HEK293 (cell line): ENCODE results near the gene DYRK4.

Experiments used
- GFI1B ChIP-seq: fragments of 450-650 bp; formaldehyde crosslinking; IDR thresholded peaks from 2 replicates; pipeline ENCODE4 v1.5.1; 2016; ENCODE audit warnings: missing biosample characterization, missing genetic modification characterization
- GLI2 ChIP-seq: fragments of 450-650 bp; formaldehyde crosslinking; IDR thresholded peaks from 2 replicates; pipeline ENCODE4; 2017; ENCODE audit warnings: missing biosample characterization, missing genetic modification characterization, low read depth, borderline replicate concordance
- GLI4 ChIP-seq: fragments of 450-650 bp; formaldehyde crosslinking; IDR thresholded peaks from 2 replicates; pipeline ENCODE4 v1.5.1; 2016; ENCODE audit warnings: missing biosample characterization, missing genetic modification characterization
- REPIN1 ChIP-seq: fragments of 450-650 bp; formaldehyde crosslinking; IDR thresholded peaks from 2 replicates; pipeline ENCODE4 v1.5.1; 2017; ENCODE audit warnings: missing biosample characterization, missing genetic modification characterization, low read depth
- ZBTB17 ChIP-seq: fragments of 450-650 bp; formaldehyde crosslinking; IDR thresholded peaks from 2 replicates; pipeline ENCODE4 v1.5.1; 2016; ENCODE audit warnings: missing biosample characterization, missing genetic modification characterization
- ZFP3 ChIP-seq: fragments of 450-650 bp; formaldehyde crosslinking; IDR thresholded peaks from 2 replicates; pipeline ENCODE4 v1.5.1; 2016; ENCODE audit warnings: low read depth, missing biosample characterization, missing genetic modification characterization
- ZNF138 ChIP-seq: fragments of 450-650 bp; formaldehyde crosslinking; IDR thresholded peaks from 2 replicates; pipeline ENCODE4 v1.5.1; 2016; ENCODE audit warnings: missing biosample characterization, missing genetic modification characterization, borderline replicate concordance
- ZNF19 ChIP-seq: fragments of 450-650 bp; formaldehyde crosslinking; IDR thresholded peaks from 2 replicates; pipeline ENCODE4; 2016; ENCODE audit warnings: missing biosample characterization, missing genetic modification characterization, low read depth
- ZNF202 ChIP-seq: fragments of 450-650 bp; formaldehyde crosslinking; IDR thresholded peaks from 2 replicates; pipeline ENCODE4 v1.5.1; 2016; ENCODE audit warnings: missing biosample characterization, missing genetic modification characterization, borderline replicate concordance
- ZNF24 ChIP-seq: fragments of 450-650 bp; formaldehyde crosslinking; IDR thresholded peaks from 2 replicates; pipeline ENCODE4 v1.5.1; 2016; ENCODE audit warnings: missing biosample characterization, missing genetic modification characterization
- ZNF341 ChIP-seq: fragments of 450-650 bp; formaldehyde crosslinking; IDR thresholded peaks from 2 replicates; pipeline ENCODE4; 2016; ENCODE audit warnings: low read depth, missing biosample characterization, missing genetic modification characterization
- ZNF366 ChIP-seq: fragments of 450-650 bp; formaldehyde crosslinking; conservative IDR thresholded peaks from 2 replicates; pipeline ENCODE4 v1.5.1; 2016; ENCODE audit warnings: missing biosample characterization, missing genetic modification characterization
- ZNF37A ChIP-seq: fragments of 450-650 bp; IDR thresholded peaks from 2 replicates; pipeline ENCODE4 v1.5.1; 2018; ENCODE audit warnings: missing biosample characterization, missing genetic modification characterization
- ZNF391 ChIP-seq: fragments of 450-650 bp; formaldehyde crosslinking; IDR thresholded peaks from 2 replicates; pipeline ENCODE4 v1.5.1; 2016; ENCODE audit warnings: low read depth, missing biosample characterization, missing genetic modification characterization, borderline replicate concordance
- ZNF549 ChIP-seq: fragments of 450-650 bp; IDR thresholded peaks from 2 replicates; pipeline ENCODE4 v1.5.1; 2018; ENCODE audit warnings: missing biosample characterization, missing genetic modification characterization, mild to moderate bottlenecking, inconsistent platforms, moderate library complexity
- ZNF561 ChIP-seq: fragments of 450-650 bp; IDR thresholded peaks from 2 replicates; pipeline ENCODE4 v1.5.1; 2018; ENCODE audit warnings: missing biosample characterization, missing genetic modification characterization, borderline replicate concordance
- ZNF585B ChIP-seq: fragments of 450-650 bp; formaldehyde crosslinking; IDR thresholded peaks from 2 replicates; pipeline ENCODE4 v1.5.1; 2016; ENCODE audit warnings: missing biosample characterization, missing genetic modification characterization
- ZNF596 ChIP-seq: fragments of 450-650 bp; IDR thresholded peaks from 2 replicates; pipeline ENCODE4 v1.5.0; 2018; ENCODE audit warnings: missing biosample characterization, mild to moderate bottlenecking, missing genetic modification characterization, moderate library complexity
- ZNF621 ChIP-seq: fragments of 450-650 bp; formaldehyde crosslinking; IDR thresholded peaks from 2 replicates; pipeline ENCODE4 v1.5.1; 2017; ENCODE audit warnings: missing biosample characterization, missing genetic modification characterization
- ZNF677 ChIP-seq: fragments of 450-650 bp; IDR thresholded peaks from 2 replicates; pipeline ENCODE4 v1.5.0; 2018; ENCODE audit warnings: missing biosample characterization, mild to moderate bottlenecking, missing genetic modification characterization, moderate library complexity
- ZNF830 ChIP-seq: fragments of 450-650 bp; IDR thresholded peaks from 2 replicates; pipeline ENCODE4 v1.5.0; 2018; ENCODE audit warnings: missing biosample characterization, missing genetic modification characterization, low read depth, mild to moderate bottlenecking, moderate library complexity
- ZSCAN16 ChIP-seq: fragments of 450-650 bp; formaldehyde crosslinking; IDR thresholded peaks from 2 replicates; pipeline ENCODE4 v1.5.1; 2016; ENCODE audit warnings: missing biosample characterization, missing genetic modification characterization
- TF ChIP-seq, protein P1 (sequence below): fragments of 450-650 bp; formaldehyde crosslinking; IDR thresholded peaks from 2 replicates; pipeline ENCODE4 v1.5.1; 2016; ENCODE audit warnings: missing biosample characterization, missing genetic modification characterization, borderline replicate concordance
- TF ChIP-seq, protein P2 (sequence below): fragments of 450-650 bp; formaldehyde crosslinking; IDR thresholded peaks from 2 replicates; pipeline ENCODE4 v1.5.1; 2016; ENCODE audit warnings: missing biosample characterization, missing genetic modification characterization
- TF ChIP-seq, protein P3 (sequence below): IDR thresholded peaks from 2 replicates; pipeline ENCODE4 v1.6.1; 2011; ENCODE audit warnings: mild to moderate bottlenecking, low read depth, low read length, borderline replicate concordance

Gene DYRK4

DNA sequence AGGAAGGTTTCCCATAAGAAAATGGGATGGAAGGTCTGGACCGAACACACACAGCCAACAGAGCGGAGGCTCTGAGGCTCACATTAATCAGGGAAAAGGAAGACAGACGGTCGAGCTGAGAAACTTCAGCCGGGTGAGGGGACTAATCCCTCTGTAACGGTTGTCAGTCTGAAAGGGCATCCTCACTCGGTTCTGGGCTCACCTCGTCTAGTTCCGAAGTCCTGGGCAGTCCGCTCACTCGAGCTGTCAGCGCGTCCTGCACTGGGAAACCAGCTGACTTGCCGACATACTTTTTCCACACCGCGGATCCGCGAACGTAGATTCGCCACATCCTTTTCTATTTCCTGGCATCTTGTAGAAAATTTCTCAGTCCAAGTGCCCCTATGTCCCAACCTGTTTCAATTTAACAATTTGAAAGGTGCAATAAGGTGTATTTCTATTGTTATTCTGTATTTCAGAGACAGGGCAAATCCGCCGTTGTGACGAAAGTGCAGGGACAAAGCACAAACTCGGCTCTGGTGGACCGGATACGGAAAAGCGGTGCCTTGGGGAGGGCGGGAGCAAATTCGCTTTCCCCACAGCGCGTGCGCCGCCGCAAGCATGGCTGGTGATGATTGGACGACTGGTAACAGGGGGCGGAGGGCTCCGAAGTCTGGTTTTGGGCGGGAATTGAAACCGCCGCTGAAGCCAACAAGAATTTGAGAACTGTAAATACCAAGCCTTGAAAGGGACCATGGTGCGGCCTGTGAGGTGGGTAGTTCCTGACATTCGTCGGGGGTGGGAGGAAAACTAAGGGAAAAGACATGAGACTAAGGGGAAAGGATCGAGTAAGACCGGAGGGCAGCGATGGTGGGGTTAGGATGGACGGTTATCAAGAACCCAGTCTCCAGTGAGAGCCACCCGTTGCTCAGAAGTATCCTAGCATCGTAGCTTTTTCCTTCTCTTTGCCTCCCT is 23.5 kb upstream of the DYRK4 start, which contains the start of gene RAD51AP1 (continued):
- TF ChIP-seq, protein P1, sequence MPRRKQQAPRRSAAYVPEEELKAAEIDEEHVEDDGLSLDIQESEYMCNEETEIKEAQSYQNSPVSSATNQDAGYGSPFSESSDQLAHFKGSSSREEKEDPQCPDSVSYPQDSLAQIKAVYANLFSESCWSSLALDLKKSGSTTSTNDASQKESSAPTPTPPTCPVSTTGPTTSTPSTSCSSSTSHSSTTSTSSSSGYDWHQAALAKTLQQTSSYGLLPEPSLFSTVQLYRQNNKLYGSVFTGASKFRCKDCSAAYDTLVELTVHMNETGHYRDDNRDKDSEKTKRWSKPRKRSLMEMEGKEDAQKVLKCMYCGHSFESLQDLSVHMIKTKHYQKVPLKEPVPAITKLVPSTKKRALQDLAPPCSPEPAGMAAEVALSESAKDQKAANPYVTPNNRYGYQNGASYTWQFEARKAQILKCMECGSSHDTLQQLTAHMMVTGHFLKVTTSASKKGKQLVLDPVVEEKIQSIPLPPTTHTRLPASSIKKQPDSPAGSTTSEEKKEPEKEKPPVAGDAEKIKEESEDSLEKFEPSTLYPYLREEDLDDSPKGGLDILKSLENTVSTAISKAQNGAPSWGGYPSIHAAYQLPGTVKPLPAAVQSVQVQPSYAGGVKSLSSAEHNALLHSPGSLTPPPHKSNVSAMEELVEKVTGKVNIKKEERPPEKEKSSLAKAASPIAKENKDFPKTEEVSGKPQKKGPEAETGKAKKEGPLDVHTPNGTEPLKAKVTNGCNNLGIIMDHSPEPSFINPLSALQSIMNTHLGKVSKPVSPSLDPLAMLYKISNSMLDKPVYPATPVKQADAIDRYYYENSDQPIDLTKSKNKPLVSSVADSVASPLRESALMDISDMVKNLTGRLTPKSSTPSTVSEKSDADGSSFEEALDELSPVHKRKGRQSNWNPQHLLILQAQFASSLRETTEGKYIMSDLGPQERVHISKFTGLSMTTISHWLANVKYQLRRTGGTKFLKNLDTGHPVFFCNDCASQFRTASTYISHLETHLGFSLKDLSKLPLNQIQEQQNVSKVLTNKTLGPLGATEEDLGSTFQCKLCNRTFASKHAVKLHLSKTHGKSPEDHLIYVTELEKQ (tag by site-specific recombination), result peak; percentile 60; the same call in 1 of the 2 replicates
- no peak for TF ChIP-seq ZNF830
- TF ChIP-seq ZFP3 (tag by site-specific recombination), result no peak
- TF ChIP-seq ZNF24 (tag by site-specific recombination), result peak; percentile 95
- no peak for TF ChIP-seq ZNF585B
- TF ChIP-seq GLI2 (tag by site-specific recombination), result no peak
- no peak for TF ChIP-seq ZNF549
- peak; percentile 99 for TF ChIP-seq ZBTB17
- TF ChIP-seq ZNF341 (tag by site-specific recombination), result peak; percentile 19; the same call in 1 of the 2 replicates
- TF ChIP-seq ZNF202 (tag by site-specific recombination), result no peak
- no peak for TF ChIP-seq ZNF37A (tag by site-specific recombination)
- TF ChIP-seq, protein P2, sequence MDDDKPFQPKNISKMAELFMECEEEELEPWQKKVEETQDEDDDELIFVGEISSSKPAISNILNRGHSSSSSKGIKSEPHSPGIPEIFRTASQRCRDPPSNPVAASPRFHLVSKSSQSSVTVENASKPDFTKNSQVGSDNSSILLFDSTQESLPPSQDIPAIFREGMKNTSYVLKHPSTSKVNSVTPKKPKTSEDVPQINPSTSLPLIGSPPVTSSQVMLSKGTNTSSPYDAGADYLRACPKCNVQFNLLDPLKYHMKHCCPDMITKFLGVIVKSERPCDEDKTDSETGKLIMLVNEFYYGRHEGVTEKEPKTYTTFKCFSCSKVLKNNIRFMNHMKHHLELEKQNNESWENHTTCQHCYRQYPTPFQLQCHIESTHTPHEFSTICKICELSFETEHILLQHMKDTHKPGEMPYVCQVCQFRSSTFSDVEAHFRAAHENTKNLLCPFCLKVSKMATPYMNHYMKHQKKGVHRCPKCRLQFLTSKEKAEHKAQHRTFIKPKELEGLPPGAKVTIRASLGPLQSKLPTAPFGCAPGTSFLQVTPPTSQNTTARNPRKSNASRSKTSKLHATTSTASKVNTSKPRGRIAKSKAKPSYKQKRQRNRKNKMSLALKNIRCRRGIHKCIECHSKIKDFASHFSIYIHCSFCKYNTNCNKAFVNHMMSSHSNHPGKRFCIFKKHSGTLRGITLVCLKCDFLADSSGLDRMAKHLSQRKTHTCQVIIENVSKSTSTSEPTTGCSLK (tag by site-specific recombination), result no peak
- peak; percentile 74; the same call in 1 of the 2 replicates for TF ChIP-seq ZNF391 (tag by site-specific recombination)
- TF ChIP-seq ZSCAN16 (tag by site-specific recombination), result no peak
- TF ChIP-seq GFI1B (tag by site-specific recombination), result peak; percentile 15; the same call in 1 of the 2 replicates
- TF ChIP-seq ZNF561 (tag by site-specific recombination), result peak; percentile 75
- no peak for TF ChIP-seq ZNF596 (tag by site-specific recombination)
- TF ChIP-seq REPIN1 (tag by site-specific recombination), result 0 out of 2 replicates have a peak, but pooled peaks have one; percentile 18
- TF ChIP-seq ZNF138 (tag by site-specific recombination), result no peak
- TF ChIP-seq, protein P3, sequence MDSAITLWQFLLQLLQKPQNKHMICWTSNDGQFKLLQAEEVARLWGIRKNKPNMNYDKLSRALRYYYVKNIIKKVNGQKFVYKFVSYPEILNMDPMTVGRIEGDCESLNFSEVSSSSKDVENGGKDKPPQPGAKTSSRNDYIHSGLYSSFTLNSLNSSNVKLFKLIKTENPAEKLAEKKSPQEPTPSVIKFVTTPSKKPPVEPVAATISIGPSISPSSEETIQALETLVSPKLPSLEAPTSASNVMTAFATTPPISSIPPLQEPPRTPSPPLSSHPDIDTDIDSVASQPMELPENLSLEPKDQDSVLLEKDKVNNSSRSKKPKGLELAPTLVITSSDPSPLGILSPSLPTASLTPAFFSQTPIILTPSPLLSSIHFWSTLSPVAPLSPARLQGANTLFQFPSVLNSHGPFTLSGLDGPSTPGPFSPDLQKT, result peak; percentile 86
- no peak for TF ChIP-seq ZNF19 (tag by site-specific recombination)
- TF ChIP-seq ZNF677 (tag by site-specific recombination), result no peak
- no peak for TF ChIP-seq ZNF366 (tag by site-specific recombination)
- TF ChIP-seq ZNF621 (tag by site-specific recombination), result no peak
- no peak for TF ChIP-seq GLI4 (tag by site-specific recombination)
